SU-DHL-6 (cell line): ENCODE data around the gene ITPKB.

Experiments used
- H2AFZ ChIP-seq: fragments of 200-600 bp; sonication (generic); 2 replicates; pipeline ENCODE4 v1.6.1; 2014; ENCODE audit warnings: low read depth, mild to moderate bottlenecking, moderate library complexity, mixed read lengths, antibody characterized with exemption, low read length; ENCODE audit not compliant: severe bottlenecking
- H3F3A ChIP-seq: fragments of 200-600 bp; shearing (Covaris generic); 2 replicates; pipeline ENCODE4 v1.6.0; 2016; ENCODE audit warnings: antibody characterized with exemption, mild to moderate bottlenecking; ENCODE audit not compliant: insufficient read depth
- H3K27ac ChIP-seq: fragments of 200-600 bp; sonication (generic); 2 replicates; pipeline ENCODE4 v1.5.1; 2016; ENCODE audit warnings: low read depth, mild to moderate bottlenecking, low read length, moderate library complexity, mixed read lengths
- H3K27me3 ChIP-seq: fragments of 200-600 bp; sonication (generic), shearing (Covaris generic); 2 replicates; pipeline ENCODE4 v1.6.0; 2014; ENCODE audit warnings: mild to moderate bottlenecking, low read length
- H3K36me3 ChIP-seq: fragments of 200-600 bp; sonication (generic); 2 replicates; pipeline ENCODE4 v1.6.1; 2014; ENCODE audit warnings: mild to moderate bottlenecking, low read length, mixed read lengths
- H3K4me2 ChIP-seq: fragments of 300-600, 200-600 bp; shearing (Covaris generic), sonication (generic); 2 replicates; pipeline ENCODE4 v1.6.0; 2014; ENCODE audit warnings: low read length, low read depth, mild to moderate bottlenecking; ENCODE audit not compliant: poor library complexity, severe bottlenecking
- H3K4me3 ChIP-seq: fragments of 200-600 bp; sonication (generic); 2 replicates; pipeline ENCODE4 v1.5.1; 2014; ENCODE audit warnings: antibody characterized with exemption, low read length, mild to moderate bottlenecking, mixed read lengths; ENCODE audit not compliant: insufficient read depth, poor library complexity, severe bottlenecking
- H3K79me2 ChIP-seq: fragments of 200-600 bp; sonication (generic); 2 replicates; pipeline ENCODE4 v1.6.1; 2014; ENCODE audit warnings: mild to moderate bottlenecking, low read length, moderate library complexity; ENCODE audit not compliant: insufficient read depth
- H3K9ac ChIP-seq: fragments of 200-600 bp; sonication (generic); 2 replicates; pipeline ENCODE4 v1.7.0; 2014; ENCODE audit warnings: mild to moderate bottlenecking, low read length
- H3K9me2 ChIP-seq: fragments of 200-600 bp; sonication (generic); replicated peaks from 2 replicates; pipeline ENCODE4 v1.6.1; 2014; ENCODE audit warnings: low read length; ENCODE audit not compliant: insufficient read depth
- H3K9me3 ChIP-seq: fragments of 200-600 bp; sonication (generic); 2 replicates; pipeline ENCODE4 v1.6.1; 2014; ENCODE audit warnings: low read length, mixed read lengths; ENCODE audit not compliant: insufficient read depth
- H4K20me1 ChIP-seq: fragments of 200-600 bp; sonication (generic); 2 replicates; pipeline ENCODE4 v1.6.1; 2014; ENCODE audit warnings: low read depth, mild to moderate bottlenecking, antibody characterized with exemption, low read length, moderate library complexity, mixed read lengths
- EZH2phosphoT487 ChIP-seq: fragments of 200-600 bp; sonication (generic), shearing (Covaris generic); conservative IDR thresholded peaks from 2 replicates; pipeline ENCODE4 v1.6.1; 2018; ENCODE audit warnings: mild to moderate bottlenecking, antibody characterized with exemption, low read length, moderate library complexity, mixed read lengths
- TF ChIP-seq, protein P1 (sequence below): fragments of 200-600 bp; sonication (generic); IDR thresholded peaks from one replicate; pipeline ENCODE4 v1.5.1; 2017; ENCODE audit warnings: antibody characterized with exemption, mild to moderate bottlenecking, low read length, moderate library complexity; ENCODE audit not compliant: insufficient read depth, poor library complexity, severe bottlenecking

Gene ITPKB

DNA sequence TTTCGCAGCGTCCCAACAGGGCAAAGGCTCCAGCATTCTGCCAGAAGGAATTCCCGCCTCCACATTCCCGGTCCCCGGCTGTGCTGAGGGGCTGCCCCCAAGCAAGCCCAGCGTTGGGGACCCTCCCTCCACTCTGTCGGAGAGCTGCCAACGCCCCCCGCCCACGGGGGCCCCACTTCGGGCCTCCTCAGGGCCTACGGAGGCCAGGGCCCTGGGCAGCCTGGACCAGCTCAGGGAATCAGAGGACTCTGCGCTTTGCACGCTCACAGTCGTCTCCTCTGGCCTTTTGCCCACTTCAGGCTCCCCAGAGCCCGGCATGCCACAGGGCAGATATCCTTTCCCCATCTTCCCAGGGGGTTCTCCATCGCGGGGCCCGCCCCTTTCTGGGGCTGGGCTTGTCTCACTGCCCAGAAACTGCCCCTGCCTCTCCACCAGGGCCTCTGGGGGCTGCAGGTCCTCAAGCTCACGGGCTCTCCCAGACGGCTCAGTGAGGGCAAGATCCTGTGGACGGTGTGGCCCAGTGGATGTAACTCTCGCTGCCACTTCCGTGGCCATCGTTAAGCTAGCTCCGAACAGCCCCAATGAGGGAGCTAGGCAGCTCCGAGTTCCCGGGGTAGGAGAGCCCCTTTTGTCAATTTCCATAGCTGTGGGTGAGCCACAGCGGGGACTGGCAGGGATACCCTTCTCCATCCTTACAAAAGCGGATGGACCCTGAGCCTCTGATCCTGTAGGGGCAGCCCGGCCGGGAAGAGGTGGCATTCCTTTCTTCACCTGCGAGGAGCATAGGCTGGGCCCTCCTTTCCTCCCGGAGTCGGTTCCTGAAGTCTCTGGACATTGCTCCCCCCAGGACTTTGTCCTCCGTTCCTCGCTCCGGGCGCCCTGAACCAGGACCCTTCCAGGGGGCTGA is 2.8 kb downstream of the ITPKB start:
- TF ChIP-seq, protein P1, sequence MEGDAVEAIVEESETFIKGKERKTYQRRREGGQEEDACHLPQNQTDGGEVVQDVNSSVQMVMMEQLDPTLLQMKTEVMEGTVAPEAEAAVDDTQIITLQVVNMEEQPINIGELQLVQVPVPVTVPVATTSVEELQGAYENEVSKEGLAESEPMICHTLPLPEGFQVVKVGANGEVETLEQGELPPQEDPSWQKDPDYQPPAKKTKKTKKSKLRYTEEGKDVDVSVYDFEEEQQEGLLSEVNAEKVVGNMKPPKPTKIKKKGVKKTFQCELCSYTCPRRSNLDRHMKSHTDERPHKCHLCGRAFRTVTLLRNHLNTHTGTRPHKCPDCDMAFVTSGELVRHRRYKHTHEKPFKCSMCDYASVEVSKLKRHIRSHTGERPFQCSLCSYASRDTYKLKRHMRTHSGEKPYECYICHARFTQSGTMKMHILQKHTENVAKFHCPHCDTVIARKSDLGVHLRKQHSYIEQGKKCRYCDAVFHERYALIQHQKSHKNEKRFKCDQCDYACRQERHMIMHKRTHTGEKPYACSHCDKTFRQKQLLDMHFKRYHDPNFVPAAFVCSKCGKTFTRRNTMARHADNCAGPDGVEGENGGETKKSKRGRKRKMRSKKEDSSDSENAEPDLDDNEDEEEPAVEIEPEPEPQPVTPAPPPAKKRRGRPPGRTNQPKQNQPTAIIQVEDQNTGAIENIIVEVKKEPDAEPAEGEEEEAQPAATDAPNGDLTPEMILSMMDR: no peak
- TF ChIP-seq EZH2phosphoT487: no peak
- Histone ChIP-seq H4K20me1 (peaks cover 17% of the 10 kb centered on the region; the same call in 1 of the 2 replicates), H3K27ac (peak overlapping the region; percentile 98), H3K79me2 (peaks cover 76% of the 10 kb centered on the region), H3K4me2 (peak overlapping the region; percentile 96), H3K9me2 (no peaks in the 10 kb centered on the region), H2AFZ (no peak overlapping the region), H3K9ac (peak overlapping the region; percentile 98), H3F3A (peaks cover 22% of the 10 kb centered on the region), H3K36me3 (peaks cover 21% of the 10 kb centered on the region; the same call in 1 of the 2 replicates), H3K4me3 (peak overlapping the region; percentile 99), H3K9me3 (no peaks in the 10 kb centered on the region), H3K27me3 (no peaks in the 10 kb centered on the region)

DNA sequence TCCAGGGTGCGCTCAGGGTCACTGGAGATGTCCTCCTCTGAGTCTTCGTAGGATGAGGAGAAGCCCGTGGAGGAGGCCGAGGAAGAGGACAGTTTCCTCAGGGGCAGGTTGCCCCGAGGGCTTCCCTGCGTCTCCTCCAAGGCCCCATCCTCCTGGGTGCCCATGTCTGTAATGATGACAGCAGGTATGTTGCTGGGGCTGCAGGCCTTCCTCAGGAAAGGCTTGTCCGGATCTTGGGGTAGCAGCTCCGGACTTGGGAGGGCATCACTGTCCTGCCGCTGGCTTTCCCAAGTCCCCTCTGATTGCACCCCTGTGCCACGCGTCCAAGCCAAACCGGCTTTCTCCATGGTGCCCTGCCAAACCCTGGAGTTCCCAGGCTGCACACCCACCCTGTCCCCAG is 3.5 kb downstream of the ITPKB start:
- Histone ChIP-seq H3K27me3 (no peaks in the 10 kb centered on the region), H2AFZ (no peak overlapping the region), H3K36me3 (peaks cover 23% of the 10 kb centered on the region; the same call in 1 of the 2 replicates), H3F3A (peaks cover 17% of the 10 kb centered on the region), H3K79me2 (peaks cover 83% of the 10 kb centered on the region), H3K4me3 (peak overlapping the region; percentile 46), H3K4me2 (peak overlapping the region; percentile 96), H4K20me1 (peaks cover 17% of the 10 kb centered on the region; the same call in 1 of the 2 replicates), H3K9me2 (no peaks in the 10 kb centered on the region), H3K9ac (peak overlapping the region; percentile 98), H3K9me3 (no peaks in the 10 kb centered on the region), H3K27ac (peak overlapping the region; percentile 98)
- no peak for TF ChIP-seq EZH2phosphoT487
- TF ChIP-seq, protein P1: no peak

DNA sequence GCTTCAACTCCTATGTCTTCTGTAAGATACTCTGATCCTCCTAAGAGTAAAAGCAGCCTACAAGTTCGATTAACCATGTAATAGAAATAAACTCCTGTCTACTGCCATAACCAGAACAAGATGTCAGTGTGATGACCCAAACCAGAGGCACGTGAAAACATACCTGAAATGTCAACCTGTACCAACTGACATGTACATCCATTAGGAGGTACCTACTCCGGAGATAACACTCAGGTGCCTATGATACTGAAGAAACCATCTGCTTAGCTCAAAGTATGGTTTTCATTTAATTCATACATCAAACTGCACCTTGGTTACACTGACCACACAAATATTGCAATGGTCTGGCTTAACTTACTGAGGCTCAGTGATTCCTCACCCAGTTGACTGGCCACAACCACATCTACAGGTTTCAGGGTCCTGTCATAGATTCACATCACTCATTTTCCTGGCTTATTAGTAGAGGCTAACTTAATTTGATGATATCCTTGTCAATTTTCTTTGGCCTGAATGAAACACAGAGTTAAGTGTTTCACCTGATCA is 4.4 kb downstream of the ITPKB start:
- H4K20me1 ChIP-seq: peaks cover 17% of the 10 kb centered on the region; the same call in 1 of the 2 replicates
- H3K36me3 ChIP-seq: peaks cover 23% of the 10 kb centered on the region; the same call in 1 of the 2 replicates
- peak overlapping the region; percentile 98 for H3K27ac ChIP-seq
- peak overlapping the region; percentile 98 for H3K9ac ChIP-seq
- no peaks in the 10 kb centered on the region for H3K9me3 ChIP-seq
- H3K79me2 ChIP-seq: peaks cover 92% of the 10 kb centered on the region
- peak overlapping the region; percentile 46 for H3K4me3 ChIP-seq
- peaks cover 8% of the 10 kb centered on the region for H3F3A ChIP-seq
- no peak overlapping the region for H2AFZ ChIP-seq
- no peaks in the 10 kb centered on the region for H3K27me3 ChIP-seq
- TF ChIP-seq EZH2phosphoT487: no peak
- TF ChIP-seq, protein P1: no peak
- no peaks in the 10 kb centered on the region for H3K9me2 ChIP-seq
- peak overlapping the region; percentile 96 for H3K4me2 ChIP-seq
